Muscle layer of duodenum (tissue), 2 donors: Measurements from ENCODE around the gene RAPGEF4.
"Not testable (repeated sequence)": the region's sequence is repeated elsewhere in the genome, so short reads cannot be mapped to it uniquely, and the experiment has no call there.

ENCODE experiments used
- H3K27ac ChIP-seq: one replicate; pipeline ENCODE4 v1.7.0; 2013; ENCODE audit warnings: mild to moderate bottlenecking, low read length
- H3K27me3 ChIP-seq: one replicate; pipeline ENCODE4 v1.7.0; 2013; ENCODE audit warnings: low read depth, mild to moderate bottlenecking, control low read depth, low read length
- H3K36me3 ChIP-seq, 2 donors: one replicate each; pipeline ENCODE4 v1.7.0; 2013; ENCODE audit warnings: low read length in 2 of 2, control low read depth in 1 of 2, mild to moderate bottlenecking in 1 of 2; ENCODE audit not compliant: insufficient read depth in 2 of 2, control insufficient read depth in 1 of 2
- H3K4me1 ChIP-seq, 2 donors: one replicate each; pipeline ENCODE4 v1.7.0; 2013; ENCODE audit warnings: low read length in 2 of 2, mild to moderate bottlenecking in 2 of 2, control low read depth in 1 of 2, moderate library complexity in 1 of 2; ENCODE audit not compliant: insufficient read depth in 2 of 2, control insufficient read depth in 1 of 2
- H3K4me3 ChIP-seq, 2 donors: one replicate each; pipeline ENCODE4 v1.7.0; 2013; ENCODE audit warnings: low read length in 2 of 2, low read depth in 1 of 2, mild to moderate bottlenecking in 1 of 2
- H3K9me3 ChIP-seq, 2 donors: one replicate each; pipeline ENCODE4 v1.7.0; 2013; ENCODE audit warnings: low read length in 2 of 2, control low read depth in 1 of 2, mild to moderate bottlenecking in 1 of 2; ENCODE audit not compliant: control insufficient read depth in 1 of 2
- donor health status: healthy.

Gene RAPGEF4

GRCh38 chr2:172782506-172783164, 47.0 kb downstream of the RAPGEF4 start:
- Histone ChIP-seq H3K27me3 (no peaks in the 10 kb centered on the region), H3K9me3 (no peaks in the 10 kb centered on the region), H3K4me1 (no peaks in the 10 kb centered on the region)

DNA sequence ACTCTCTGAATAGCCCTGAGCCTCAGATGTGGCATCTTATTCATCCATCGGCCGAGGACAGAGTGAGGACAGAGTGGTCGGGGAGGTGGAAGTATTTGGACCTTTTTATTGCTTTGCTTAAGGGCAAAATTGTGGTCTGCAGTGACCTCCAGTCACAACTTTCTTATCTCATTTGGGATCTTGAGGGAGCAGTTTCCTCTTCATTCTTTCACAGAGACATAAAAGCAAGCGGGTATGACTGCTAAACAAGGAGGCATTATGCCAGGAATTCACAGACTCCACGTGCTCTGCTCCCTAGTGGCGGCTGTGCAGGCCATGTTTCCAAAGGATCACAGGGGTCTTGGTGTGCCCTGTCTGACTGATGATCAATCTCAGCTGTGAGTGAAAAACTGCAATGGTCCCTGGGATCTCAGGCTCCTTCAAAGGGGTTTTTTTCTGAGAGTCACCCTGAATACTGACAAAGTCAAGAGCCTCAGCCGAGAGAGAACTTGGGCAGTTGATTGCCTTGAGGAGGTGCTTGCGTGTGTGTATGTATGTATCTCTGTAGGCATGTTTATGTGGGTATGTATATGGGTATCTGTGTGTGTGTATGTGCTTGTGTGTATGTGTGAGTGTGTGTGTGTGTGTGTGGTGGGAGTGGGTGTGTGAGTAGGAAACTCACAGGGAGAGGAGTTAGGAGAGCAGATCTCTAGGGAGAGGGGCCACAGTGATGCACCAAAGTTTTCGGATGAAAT, 47.7 kb downstream of the RAPGEF4 start:
- Histone ChIP-seq H3K27ac (no peak overlapping the region), H3K4me3 (no peak overlapping the region), H3K4me1 (no peaks in the 10 kb centered on the region), H3K9me3 (no peaks in the 10 kb centered on the region), H3K36me3 (no peaks in the 10 kb centered on the region), H3K27me3 (no peaks in the 10 kb centered on the region)

More at GRCh38 chr2:172782506-172783164, 47.0 kb downstream of the RAPGEF4 start:
- Histone ChIP-seq H3K27ac (no peak overlapping the region), H3K4me3 (no peak overlapping the region), H3K36me3 (no peaks in the 10 kb centered on the region)

GRCh38 chr2:172788871-172789270, 53.2 kb downstream of the RAPGEF4 start:
- Histone ChIP-seq H3K9me3 (no peaks in the 10 kb centered on the region), H3K4me1 (no peaks in the 10 kb centered on the region), H3K27me3 (no peaks in the 10 kb centered on the region), H3K4me3 (no peak overlapping the region), H3K27ac (no peak overlapping the region), H3K36me3 (no peaks in the 10 kb centered on the region)

DNA sequence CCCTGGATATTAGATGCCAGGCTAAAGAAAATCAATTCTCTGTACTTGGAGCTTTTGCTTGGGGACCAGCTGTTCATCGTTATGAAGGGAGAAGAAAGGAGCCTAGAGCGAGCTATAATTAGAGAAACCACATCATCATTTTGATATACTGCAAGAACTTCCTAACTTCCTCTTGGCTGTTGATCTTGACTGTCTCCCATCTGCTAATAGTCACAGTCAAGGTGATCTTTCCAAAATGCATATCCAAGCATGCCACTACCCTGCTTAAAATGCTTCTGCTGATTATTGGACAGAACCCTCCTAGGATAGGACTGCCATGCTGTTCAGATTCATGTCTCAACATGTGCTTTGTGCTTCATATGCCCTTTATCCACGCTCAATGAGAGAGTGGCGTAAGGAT, 54.8 kb downstream of the RAPGEF4 start:
- Histone ChIP-seq H3K36me3 (no peaks in the 10 kb centered on the region), H3K4me1 (no peaks in the 10 kb centered on the region), H3K4me3 (no peak overlapping the region), H3K9me3 (no peaks in the 10 kb centered on the region), H3K27ac (no peak overlapping the region), H3K27me3 (no peaks in the 10 kb centered on the region)

DNA sequence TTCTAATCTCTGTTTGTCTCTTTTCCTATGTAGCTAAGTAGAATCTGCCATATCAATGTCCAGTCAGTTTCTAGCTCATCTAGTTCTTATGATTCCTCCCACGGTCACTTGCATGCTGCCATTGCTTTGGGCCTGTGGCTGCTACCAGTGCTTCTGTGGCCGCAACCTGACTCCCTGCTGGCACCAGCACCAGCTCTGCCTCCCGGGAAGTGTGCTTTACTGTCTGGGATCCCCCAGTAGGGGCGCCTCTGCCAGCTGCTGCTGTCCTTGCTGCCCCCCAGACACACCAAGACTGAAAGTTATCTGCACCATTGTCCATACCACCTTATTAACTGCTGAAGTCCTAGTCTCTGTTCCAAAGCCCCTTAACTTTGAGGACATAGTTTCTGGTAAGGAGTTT, 56.3 kb downstream of the RAPGEF4 start:
- H3K9me3 ChIP-seq = no peaks in the 10 kb centered on the region
- H3K27ac ChIP-seq = no peak overlapping the region
- H3K4me3 ChIP-seq = no peak overlapping the region
- no peaks in the 10 kb centered on the region for H3K36me3 ChIP-seq
- H3K4me1 ChIP-seq = no peaks in the 10 kb centered on the region
- H3K27me3 ChIP-seq = no peaks in the 10 kb centered on the region

GRCh38 chr2:172792711-172793110, 57.1 kb downstream of the RAPGEF4 start:
- H3K4me3 ChIP-seq = no peak overlapping the region
- H3K9me3 ChIP-seq = no peaks in the 10 kb centered on the region
- H3K27me3 ChIP-seq = no peaks in the 10 kb centered on the region
- no peaks in the 10 kb centered on the region for H3K4me1 ChIP-seq
- no peak overlapping the region for H3K27ac ChIP-seq
- no peaks in the 10 kb centered on the region for H3K36me3 ChIP-seq

GRCh38 chr2:172803308-172803707, 67.7 kb downstream of the RAPGEF4 start:
- not testable (repeated sequence) for H3K27me3 ChIP-seq, H3K27ac ChIP-seq, H3K36me3 ChIP-seq, H3K4me3 ChIP-seq, H3K9me3 ChIP-seq, H3K4me1 ChIP-seq

GRCh38 chr2:172804423-172804822, 68.8 kb downstream of the RAPGEF4 start:
- no peaks in the 10 kb centered on the region for H3K27me3 ChIP-seq
- H3K9me3 ChIP-seq = peaks cover 0 to 7% of the 10 kb centered on the region in 2 donors
- H3K36me3 ChIP-seq = no peaks in the 10 kb centered on the region
- H3K4me3 ChIP-seq = no peak overlapping the region
- H3K27ac ChIP-seq = no peak overlapping the region
- no peaks in the 10 kb centered on the region for H3K4me1 ChIP-seq

GRCh38 chr2:172806493-172806892, 70.8 kb downstream of the RAPGEF4 start:
- H3K4me3 ChIP-seq = no peak overlapping the region
- H3K9me3 ChIP-seq = peaks cover 0 to 7% of the 10 kb centered on the region in 2 donors
- no peaks in the 10 kb centered on the region for H3K27me3 ChIP-seq
- no peak overlapping the region for H3K27ac ChIP-seq
- H3K4me1 ChIP-seq = no peaks in the 10 kb centered on the region
- H3K36me3 ChIP-seq = no peaks in the 10 kb centered on the region

- peaks cover 0 to 7% of the 10 kb centered on the region in 2 donors for H3K9me3 ChIP-seq
- H3K27me3 ChIP-seq = no peaks in the 10 kb centered on the region
- no peak overlapping the region for H3K4me3 ChIP-seq
- no peaks in the 10 kb centered on the region for H3K36me3 ChIP-seq
- H3K27ac ChIP-seq = no peak overlapping the region
- H3K4me1 ChIP-seq = no peaks in the 10 kb centered on the region
Observed at GRCh38 chr2:172806996-172807395, 71.4 kb downstream of the RAPGEF4 start.

GRCh38 chr2:172808156-172808555, 72.5 kb downstream of the RAPGEF4 start:
- Histone ChIP-seq H3K36me3 (no peaks in the 10 kb centered on the region), H3K27me3 (no peaks in the 10 kb centered on the region), H3K4me1 (no peaks in the 10 kb centered on the region), H3K4me3 (no peak overlapping the region), H3K9me3 (peaks cover 0 to 2% of the 10 kb centered on the region in 2 donors), H3K27ac (no peak overlapping the region)

- H3K4me3 ChIP-seq = no peak overlapping the region
- no peak overlapping the region for H3K27ac ChIP-seq
- no peaks in the 10 kb centered on the region for H3K27me3 ChIP-seq
- no peaks in the 10 kb centered on the region for H3K4me1 ChIP-seq
- H3K9me3 ChIP-seq = no peaks in the 10 kb centered on the region
- no peaks in the 10 kb centered on the region for H3K36me3 ChIP-seq
Observed at GRCh38 chr2:172811027-172811426, 75.4 kb downstream of the RAPGEF4 start.
